ENCODE measurements around the gene LVRN.

The LVRN gene

GRCh38 chr5:115962565-115963402, 509 bp downstream of the LVRN start:
- DNase-seq: no peak

- no peak for DNase-seq
These were observed 1.3 kb downstream of the LVRN start for GRCh38 chr5:115963566-115963965.

GRCh38 chr5:115968770-115969169, 6.5 kb downstream of the LVRN start:
- no peak for DNase-seq

- no peak for DNase-seq
These were observed 14.8 kb downstream of the LVRN start for GRCh38 chr5:115977096-115977495.

GRCh38 chr5:115977988-115978387, 15.7 kb downstream of the LVRN start:
- no peak for DNase-seq

- no peak for DNase-seq
These were observed 16.5 kb downstream of the LVRN start for GRCh38 chr5:115978779-115979178.

GRCh38 chr5:115979201-115980041, 17.1 kb downstream of the LVRN start:
- DNase-seq: no peak

- no peak for DNase-seq
These were observed 21.2 kb downstream of the LVRN start for GRCh38 chr5:115983519-115983918.

- no peak for DNase-seq
These were observed 23.8 kb downstream of the LVRN start for GRCh38 chr5:115985802-115986757.

GRCh38 chr5:115988002-115988401, 25.7 kb downstream of the LVRN start:
- DNase-seq: no peak

GRCh38 chr5:115992848-115993350, 30.6 kb downstream of the LVRN start:
- DNase-seq: no peak

GRCh38 chr5:115995351-115995750, 33.1 kb downstream of the LVRN start:
- DNase-seq: no peak

GRCh38 chr5:116002116-116002906, 40.0 kb downstream of the LVRN start:
- DNase-seq: no peak

GRCh38 chr5:116004248-116004647, 42.0 kb downstream of the LVRN start:
- no peak for DNase-seq

GRCh38 chr5:116009806-116010205, 47.5 kb downstream of the LVRN start:
- DNase-seq: no peak

- no peak for DNase-seq
These were observed 48.8 kb downstream of the LVRN start for GRCh38 chr5:116011046-116011445.

- no peak for DNase-seq
These were observed 51.0 kb downstream of the LVRN start for GRCh38 chr5:116013207-116013785.

GRCh38 chr5:116013936-116014335, 51.7 kb downstream of the LVRN start:
- DNase-seq: no peak

GRCh38 chr5:116023619-116024018, 61.3 kb downstream of the LVRN start:
- DNase-seq: no peak

GRCh38 chr5:116025866-116026265, 63.6 kb downstream of the LVRN start:
- DNase-seq: no peak

- DNase-seq: no peak
These were observed 69.8 kb downstream of the LVRN start, which contains the start of gene ARL14EPL for GRCh38 chr5:116032094-116032517. Gene ARL14EPL, plus strand, starts transcription at chr5:116032472. Its CDS starts 18,994 bp downstream, at chr5:116051466.
